ENCODE data around the gene USP28. TPM values are rescaled to one million over a fixed set of nuclear protein-coding genes. Genes with fewer than 3 reads are reported as not detected.

The USP28 gene
- total and polyA plus RNA-seq, 3 donors from 2014 or later, result 23.2 to 39.9 (median 36.6) TPM

- Histone ChIP-seq H3K4me1 (no peaks in the 10 kb centered on the region), H3K27me3 (no peaks in the 10 kb centered on the region), H3K9me3 (no peaks in the 10 kb centered on the region), H3K36me3 (ENCODE audit: low read depth, missing control alignments) (no peaks in the 10 kb centered on the region), H3K4me3 (no peak overlapping the region), H3K27ac (no peak overlapping the region)
- TF ChIP-seq POLR2A (IDR thresholded peaks at IDR 0.05), result no peak
- TF ChIP-seq, protein P1, sequence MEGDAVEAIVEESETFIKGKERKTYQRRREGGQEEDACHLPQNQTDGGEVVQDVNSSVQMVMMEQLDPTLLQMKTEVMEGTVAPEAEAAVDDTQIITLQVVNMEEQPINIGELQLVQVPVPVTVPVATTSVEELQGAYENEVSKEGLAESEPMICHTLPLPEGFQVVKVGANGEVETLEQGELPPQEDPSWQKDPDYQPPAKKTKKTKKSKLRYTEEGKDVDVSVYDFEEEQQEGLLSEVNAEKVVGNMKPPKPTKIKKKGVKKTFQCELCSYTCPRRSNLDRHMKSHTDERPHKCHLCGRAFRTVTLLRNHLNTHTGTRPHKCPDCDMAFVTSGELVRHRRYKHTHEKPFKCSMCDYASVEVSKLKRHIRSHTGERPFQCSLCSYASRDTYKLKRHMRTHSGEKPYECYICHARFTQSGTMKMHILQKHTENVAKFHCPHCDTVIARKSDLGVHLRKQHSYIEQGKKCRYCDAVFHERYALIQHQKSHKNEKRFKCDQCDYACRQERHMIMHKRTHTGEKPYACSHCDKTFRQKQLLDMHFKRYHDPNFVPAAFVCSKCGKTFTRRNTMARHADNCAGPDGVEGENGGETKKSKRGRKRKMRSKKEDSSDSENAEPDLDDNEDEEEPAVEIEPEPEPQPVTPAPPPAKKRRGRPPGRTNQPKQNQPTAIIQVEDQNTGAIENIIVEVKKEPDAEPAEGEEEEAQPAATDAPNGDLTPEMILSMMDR (IDR thresholded peaks at IDR 0.05), result no peak
- 65 to 73% methylated on average over 5 of the region's 5 CpGs for WGBS, 2 donors
- DNase-seq, result no peak
- intact Hi-C loops (cut with DNase I; ENCODE audit: low total_unique reads), result no loop called here
Measured at GRCh38 chr11:113781682-113782081, 93.7 kb downstream of the USP28 start.

DNA sequence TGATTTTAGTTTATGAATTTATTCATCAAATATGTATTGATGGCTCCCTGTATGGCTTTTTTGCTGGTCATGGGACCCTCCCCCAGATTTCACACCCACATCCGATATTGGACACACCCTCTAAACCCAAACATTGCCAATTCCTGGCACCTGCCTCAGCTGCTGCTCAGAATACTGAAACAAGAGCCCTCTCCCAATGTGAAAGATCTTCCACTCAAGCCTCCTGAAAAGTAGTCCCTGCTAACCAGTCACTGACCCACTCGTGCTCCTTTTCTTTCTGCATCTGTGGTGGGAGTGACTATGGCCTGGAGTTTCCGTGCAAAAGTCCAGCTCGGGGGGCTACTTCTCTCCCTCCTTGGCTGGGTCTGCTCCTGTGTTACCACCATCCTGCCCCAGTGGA is 95.9 kb downstream of the USP28 start, which contains the start of gene CLDN25:
Gene CLDN25, plus strand, starts transcription at position 301 of the 400 bp plus-strand sequence. Its CDS starts 0 bp downstream, at position 301.
- no peaks in the 10 kb centered on the region for H3K4me1 ChIP-seq

DNA sequence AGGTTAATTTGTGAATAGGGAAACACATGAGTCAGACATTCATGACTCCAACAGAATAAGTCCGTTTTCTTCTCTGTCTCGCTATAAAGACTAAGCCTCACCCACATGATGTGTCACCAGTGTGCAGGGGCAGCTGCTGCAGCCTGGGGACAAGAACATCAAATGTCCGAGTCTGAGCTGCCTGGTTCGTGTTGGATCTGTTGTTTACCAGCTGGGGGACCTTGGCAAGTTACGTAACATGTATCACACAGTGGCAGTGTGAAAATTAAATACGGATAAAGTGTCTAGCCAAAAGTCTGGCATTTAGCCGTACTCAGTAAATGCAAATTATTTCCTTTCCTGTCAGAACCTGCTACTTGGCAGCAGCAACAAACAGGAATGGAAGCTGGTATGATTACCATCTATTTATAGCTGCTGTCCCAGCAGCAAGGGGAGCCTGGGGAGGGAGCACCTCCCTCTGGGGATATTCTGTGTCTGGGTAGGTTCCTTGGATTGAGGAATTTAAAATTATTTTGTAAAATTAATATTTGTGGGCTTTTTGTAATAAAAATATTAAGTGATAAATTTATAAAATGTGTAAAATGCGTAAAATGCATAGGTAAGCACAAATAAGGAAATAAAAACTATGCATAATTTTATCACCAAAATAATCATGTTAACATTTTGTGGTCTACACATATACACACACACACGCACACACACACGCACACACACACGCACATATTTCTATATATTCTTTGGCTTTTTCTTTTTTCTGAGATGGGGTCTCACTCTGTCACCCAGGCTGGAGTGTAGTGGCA is 97.1 kb downstream of the USP28 start:
- no peak overlapping the region for H3K4me3 ChIP-seq

More for the DNA sequence above, 95.9 kb downstream of the USP28 start, which contains the start of gene CLDN25:
- no peak within 1 kb of the TSS for H3K27ac ChIP-seq
- TF ChIP-seq, protein P1 (IDR thresholded peaks at IDR 0.05), result no peak
- TF ChIP-seq POLR2A (IDR thresholded peaks at IDR 0.05), result no peak
- H3K27me3 ChIP-seq, result no peaks in the 10 kb centered on the region
- H3K4me3 ChIP-seq, result no peak within 1 kb of the TSS
- WGBS, 2 donors, result 76 to 83% methylated on average over 4 of the region's 4 CpGs
- intact Hi-C loops (cut with DNase I; ENCODE audit: low total_unique reads), result no loop called here
- no peak for DNase-seq
- no peaks in the 10 kb centered on the region for H3K9me3 ChIP-seq
- H3K36me3 ChIP-seq (ENCODE audit: low read depth, missing control alignments), result no peaks in the 10 kb centered on the region

GRCh38 chr11:113774174-113774503 is 101.2 kb downstream of the USP28 start:
- no peaks in the 10 kb centered on the region for H3K27me3 ChIP-seq
- no peaks in the 10 kb centered on the region for H3K4me1 ChIP-seq
- H3K4me3 ChIP-seq, result peak overlapping the region; percentile 89 to 95
- H3K9me3 ChIP-seq, result no peaks in the 10 kb centered on the region
- TF ChIP-seq, protein P1 (IDR thresholded peaks at IDR 0.05), result no peak
- no peak for TF ChIP-seq POLR2A (IDR thresholded peaks at IDR 0.05)
- WGBS, 2 donors, result 0% methylated on average over 1 of the region's 1 CpG
- intact Hi-C loops (cut with DNase I; ENCODE audit: low total_unique reads), result no loop called here
- H3K27ac ChIP-seq, result peak overlapping the region; percentile 67 to 85
- no peaks in the 10 kb centered on the region for H3K36me3 ChIP-seq (ENCODE audit: low read depth, missing control alignments)
- DNase-seq, result no peak

More for the DNA sequence above, 97.1 kb downstream of the USP28 start:
- Histone ChIP-seq H3K27me3 (no peaks in the 10 kb centered on the region), H3K27ac (no peak overlapping the region), H3K4me1 (no peaks in the 10 kb centered on the region), H3K9me3 (no peaks in the 10 kb centered on the region), H3K36me3 (ENCODE audit: low read depth, missing control alignments) (no peaks in the 10 kb centered on the region)
- 51 to 75% methylated on average over 11 of the region's 11 CpGs for WGBS, 2 donors
- DNase-seq, result no peak
- intact Hi-C loops (cut with DNase I; ENCODE audit: low total_unique reads), result no loop called here
- TF ChIP-seq POLR2A (IDR thresholded peaks at IDR 0.05), result no peak
- TF ChIP-seq, protein P1 (IDR thresholded peaks at IDR 0.05), result no peak
